ENCODE measurements around the gene MAPK8. TPM values are rescaled to one million over a fixed set of nuclear protein-coding genes. Genes with fewer than 3 reads are reported as not detected.

MAPK8 gene
- total and polyA plus RNA-seq, 9 of the 15 experiments (the other 6 are each of a cell fraction or from before 2014, with no cell fraction given) = 6.4 to 159 (median 71.0) TPM

GRCh38 chr10:48456361-48456804, 149.9 kb downstream of the MAPK8 start (continued):
- TF ChIP-seq TFE3 (CRISPR knock-in tag; IDR thresholded peaks at IDR 0.05) = no peak
- TF ChIP-seq FOXA3 (CRISPR knock-in tag; conservative IDR thresholded peaks at IDR 0.05 in 1 of 2, IDR thresholded peaks at IDR 0.05 in 1 of 2) = no peak
- no peak for TF ChIP-seq L3MBTL2 (IDR thresholded peaks at IDR 0.05)
- TF ChIP-seq RBFOX2 (IDR thresholded peaks at IDR 0.05; ENCODE audit: low read depth, low read length) = peak; percentile 52; the same call in 1 of the 2 replicates
- no peak for TF ChIP-seq CBX1 (IDR thresholded peaks at IDR 0.05; ENCODE audit: low read depth)
- TF ChIP-seq ZNF639 (CRISPR knock-in tag; conservative IDR thresholded peaks at IDR 0.05 in 1 of 2, IDR thresholded peaks at IDR 0.05 in 1 of 2) = peak in 1 of 2 experiments; percentile 53; a peak in 1 of 4 replicates
- TF ChIP-seq ZNF395 (CRISPR knock-in tag; IDR thresholded peaks at IDR 0.05) = peak; percentile 88; the same call in 1 of the 2 replicates
- TF ChIP-seq GATAD2A (IDR thresholded peaks at IDR 0.05) = peak; percentile 82; the same call in 1 of the 2 replicates
- no peak for TF ChIP-seq ZZZ3 (IDR thresholded peaks at IDR 0.05)
- TF ChIP-seq PBX2 (CRISPR knock-in tag; IDR thresholded peaks at IDR 0.05; ENCODE audit: low read depth) = no peak
- TF ChIP-seq PBX2 (tag; conservative IDR thresholded peaks at IDR 0.05; ENCODE audit: low read depth) = no peak
- TF ChIP-seq SAFB2 (IDR thresholded peaks at IDR 0.05; ENCODE audit: borderline replicate concordance, low read depth, low read length, severe bottlenecking) = no peak
- peak; percentile 57; the same call in 1 of the 2 replicates for TF ChIP-seq MTA1 (IDR thresholded peaks at IDR 0.05; ENCODE audit: borderline replicate concordance)
- no peak for TF ChIP-seq ZFP30 (CRISPR knock-in tag; IDR thresholded peaks at IDR 0.05; ENCODE audit: borderline replicate concordance)
- TF ChIP-seq ZNF551 (CRISPR knock-in tag; IDR thresholded peaks at IDR 0.05) = no peak
- no peak for TF ChIP-seq MECOM (CRISPR knock-in tag; IDR thresholded peaks at IDR 0.05)
- TF ChIP-seq BRF1 (IDR thresholded peaks at IDR 0.05; ENCODE audit: borderline replicate concordance, extremely low read depth, insufficient read length) = no peak
- peak; percentile 55 for TF ChIP-seq DPF2 (IDR thresholded peaks at IDR 0.05)

All from K562 (cell line).